Activated B cell treated with CpG ODN at 0.5 μM for 24 hours (primary cell): ENCODE measurements around the gene ARHGAP10. TPM values are rescaled to one million over a fixed set of nuclear protein-coding genes. Genes with fewer than 3 reads are reported as not detected.

Experiments used
- ATAC-seq: fragments of 200-7000 bp; cut with Tn5 transposase; one replicate; pipeline ENCODE4 v1.10.0; 2021; ENCODE audit warnings: low read depth, mild to moderate bottlenecking, moderate library complexity
- CTCF ChIA-PET: fragments of 350-600 bp; sonication (Branson Sonifier 250); formaldehyde crosslinking; loops from one replicate; lab custom pipeline; 2021; ENCODE audit warnings: antibody characterized with exemption; lab: Charles Lee
- POLR2A ChIA-PET: fragments of 350-600 bp; sonication (Branson Sonifier 250); formaldehyde crosslinking; loops from one replicate; lab custom pipeline; 2021; ENCODE audit warnings: antibody characterized with exemption; lab: Charles Lee
- DNase-seq: peaks from one replicate; pipeline ENCODE4 v3.0.0; 2022
- H3K27ac Mint-ChIP-seq: one replicate; pipeline ENCODE4 v1.8.0; 2020; ENCODE audit warnings: mixed read lengths
- H3K27me3 Mint-ChIP-seq: one replicate; pipeline ENCODE4 v1.8.0; 2021; ENCODE audit warnings: mixed read lengths
- H3K36me3 Mint-ChIP-seq: one replicate; pipeline ENCODE4 v1.8.0; 2021; ENCODE audit warnings: low read depth, mixed read lengths
- H3K4me1 Mint-ChIP-seq: one replicate; pipeline ENCODE4 v1.8.0; 2021; ENCODE audit warnings: mixed read lengths
- H3K4me3 Mint-ChIP-seq: one replicate; pipeline ENCODE4 v1.8.0; 2020; ENCODE audit warnings: mild to moderate bottlenecking, mixed read lengths
- H3K9me3 Mint-ChIP-seq: one replicate; pipeline ENCODE4 v1.8.0; 2020; ENCODE audit warnings: mixed read lengths
- intact Hi-C: fragments of 100-400 bp; cut with micrococcal nuclease; formaldehyde crosslinking; loops from one replicate; pipeline ENCODE4 v1.15.1; 2024
- total RNA-seq: library from RNA; stranded (reverse); gene quantifications from 2 replicates; pipeline ENCODE4 v1.2.3, GENCODE V29; 2022
- TF ChIP-seq, protein P1 (sequence below): fragments of 200-600 bp; IDR thresholded peaks from one replicate; pipeline ENCODE4 v1.8.0; 2022; ENCODE audit warnings: antibody characterized with exemption, mild to moderate bottlenecking

ARHGAP10 gene
- total RNA-seq, 1 donor from 2014 or later: 0.60 TPM

DNA sequence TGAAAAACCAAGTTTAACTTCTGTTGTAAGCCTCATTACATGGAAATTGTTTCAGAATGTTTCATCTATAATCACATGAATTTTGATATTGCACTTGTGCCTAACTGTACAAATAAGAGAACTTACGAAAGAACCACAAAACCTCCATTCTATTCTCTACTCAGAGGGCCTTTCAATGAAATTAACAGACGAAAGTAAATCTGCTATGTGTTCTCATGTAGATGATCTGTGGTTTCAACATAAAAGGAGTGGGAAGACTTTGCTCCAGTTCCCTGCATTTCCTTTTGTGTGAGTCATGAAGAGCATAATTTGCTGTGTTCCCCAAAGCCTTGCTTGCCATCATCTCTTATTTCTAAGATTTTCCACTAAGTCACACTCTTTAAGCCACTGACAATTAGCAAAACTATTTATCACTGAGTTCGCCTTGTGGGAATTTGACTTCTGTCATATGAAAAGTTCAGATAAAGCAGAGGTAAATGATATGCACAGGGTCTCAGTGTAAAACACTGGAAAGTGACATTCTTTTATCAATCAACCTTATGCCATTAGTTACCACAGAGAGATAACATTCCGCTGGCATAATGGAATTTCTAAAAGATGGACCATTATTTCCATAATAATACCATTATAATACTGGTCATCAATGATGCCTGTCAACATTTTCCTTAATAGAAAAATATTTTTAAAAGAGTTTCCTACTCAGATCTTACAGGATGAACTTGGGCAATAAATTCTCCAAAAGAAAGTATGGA, 380.5 kb downstream of the ARHGAP10 start:
- ChIA-PET CTCF (no interaction called here), POLR2A (no interaction called here)
- H3K4me1 Mint-ChIP-seq: no peaks in the 10 kb centered on the region
- peaks cover 68% of the 10 kb centered on the region for H3K36me3 Mint-ChIP-seq
- peaks cover 3% of the 10 kb centered on the region for H3K9me3 Mint-ChIP-seq
- TF ChIP-seq, protein P1, sequence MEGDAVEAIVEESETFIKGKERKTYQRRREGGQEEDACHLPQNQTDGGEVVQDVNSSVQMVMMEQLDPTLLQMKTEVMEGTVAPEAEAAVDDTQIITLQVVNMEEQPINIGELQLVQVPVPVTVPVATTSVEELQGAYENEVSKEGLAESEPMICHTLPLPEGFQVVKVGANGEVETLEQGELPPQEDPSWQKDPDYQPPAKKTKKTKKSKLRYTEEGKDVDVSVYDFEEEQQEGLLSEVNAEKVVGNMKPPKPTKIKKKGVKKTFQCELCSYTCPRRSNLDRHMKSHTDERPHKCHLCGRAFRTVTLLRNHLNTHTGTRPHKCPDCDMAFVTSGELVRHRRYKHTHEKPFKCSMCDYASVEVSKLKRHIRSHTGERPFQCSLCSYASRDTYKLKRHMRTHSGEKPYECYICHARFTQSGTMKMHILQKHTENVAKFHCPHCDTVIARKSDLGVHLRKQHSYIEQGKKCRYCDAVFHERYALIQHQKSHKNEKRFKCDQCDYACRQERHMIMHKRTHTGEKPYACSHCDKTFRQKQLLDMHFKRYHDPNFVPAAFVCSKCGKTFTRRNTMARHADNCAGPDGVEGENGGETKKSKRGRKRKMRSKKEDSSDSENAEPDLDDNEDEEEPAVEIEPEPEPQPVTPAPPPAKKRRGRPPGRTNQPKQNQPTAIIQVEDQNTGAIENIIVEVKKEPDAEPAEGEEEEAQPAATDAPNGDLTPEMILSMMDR: no peak
- no peak for DNase-seq
- ATAC-seq: no peak
- H3K27ac Mint-ChIP-seq: no peak overlapping the region
- intact Hi-C loops: no loop called here
- no peaks in the 10 kb centered on the region for H3K27me3 Mint-ChIP-seq
- no peak overlapping the region for H3K4me3 Mint-ChIP-seq

DNA sequence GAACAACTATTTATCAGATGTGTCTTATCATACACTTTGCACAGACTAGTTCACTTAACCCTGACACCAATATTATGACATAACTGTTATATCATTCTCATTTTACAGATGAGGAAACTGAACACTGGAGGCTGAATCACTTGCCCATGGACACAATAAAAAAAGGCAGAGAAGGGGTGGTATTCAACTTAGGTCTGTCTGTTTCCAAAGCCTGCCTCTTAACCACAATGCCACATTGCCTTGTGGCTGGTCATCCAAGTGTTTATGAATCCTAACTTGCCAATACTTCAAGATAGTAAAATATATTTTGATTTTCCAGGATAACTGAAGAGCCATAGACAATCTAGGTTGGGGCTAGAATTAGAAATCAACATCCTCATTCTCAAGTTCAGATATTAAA, 382.5 kb downstream of the ARHGAP10 start:
- TF ChIP-seq, protein P1: no peak
- H3K4me3 Mint-ChIP-seq: no peak overlapping the region
- no peaks in the 10 kb centered on the region for H3K9me3 Mint-ChIP-seq
- DNase-seq (no peak), ATAC-seq (no peak)
- CTCF ChIA-PET: no interaction called here
- POLR2A ChIA-PET: no interaction called here
- H3K36me3 Mint-ChIP-seq: peaks cover 62% of the 10 kb centered on the region
- no peak overlapping the region for H3K27ac Mint-ChIP-seq
- intact Hi-C loops: no loop called here
- H3K27me3 Mint-ChIP-seq: no peaks in the 10 kb centered on the region
- H3K4me1 Mint-ChIP-seq: no peaks in the 10 kb centered on the region

DNA sequence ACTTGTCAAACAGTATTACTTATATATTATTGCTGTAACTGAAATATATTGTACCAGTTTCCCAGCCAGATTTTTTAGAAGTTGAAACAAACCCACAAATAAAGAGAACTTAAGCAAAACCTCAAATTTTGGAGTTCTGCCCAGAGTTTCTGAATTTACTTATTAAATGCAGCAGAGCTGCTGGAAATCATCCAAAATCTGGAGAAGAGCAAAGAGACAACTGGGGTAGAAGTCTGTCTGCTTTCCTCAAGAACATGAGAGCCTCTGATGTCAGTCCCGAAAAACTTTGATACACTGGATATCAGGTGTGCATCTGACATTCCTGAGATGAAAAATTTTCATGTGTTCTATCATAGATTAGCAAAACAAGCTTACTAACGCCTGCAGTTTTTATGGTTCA, 384.4 kb downstream of the ARHGAP10 start:
- DNase-seq (no peak), ATAC-seq (no peak)
- peaks cover 54% of the 10 kb centered on the region for H3K36me3 Mint-ChIP-seq
- POLR2A ChIA-PET: no interaction called here
- TF ChIP-seq, protein P1: no peak
- no peaks in the 10 kb centered on the region for H3K4me1 Mint-ChIP-seq
- no peaks in the 10 kb centered on the region for H3K27me3 Mint-ChIP-seq
- no peaks in the 10 kb centered on the region for H3K9me3 Mint-ChIP-seq
- no peak overlapping the region for H3K4me3 Mint-ChIP-seq
- H3K27ac Mint-ChIP-seq: no peak overlapping the region
- intact Hi-C loops: no loop called here
- CTCF ChIA-PET: no interaction called here

DNA sequence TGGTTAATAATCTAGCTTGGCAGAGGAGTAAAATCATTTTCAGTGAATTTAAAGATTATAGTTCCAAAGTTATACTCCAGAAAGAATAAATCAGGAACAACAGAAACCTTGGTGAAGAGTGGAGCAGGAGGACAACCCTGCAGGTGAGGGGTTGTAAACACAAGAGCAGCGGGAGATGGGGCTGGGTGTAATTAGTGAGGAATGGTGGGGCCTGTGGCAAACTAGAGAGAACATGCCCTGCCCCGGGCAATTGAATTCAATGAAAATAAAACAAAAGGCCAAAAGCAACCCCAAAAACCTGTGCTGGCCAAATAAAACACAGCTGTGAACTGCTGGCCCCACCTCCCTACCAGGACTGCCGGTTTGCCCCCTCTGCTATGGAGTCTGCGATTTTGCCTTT, 385.1 kb downstream of the ARHGAP10 start:
- H3K9me3 Mint-ChIP-seq: no peaks in the 10 kb centered on the region
- no peak overlapping the region for H3K27ac Mint-ChIP-seq
- H3K4me1 Mint-ChIP-seq: no peaks in the 10 kb centered on the region
- ATAC-seq (no peak), DNase-seq (no peak)
- H3K27me3 Mint-ChIP-seq: no peaks in the 10 kb centered on the region
- peaks cover 47% of the 10 kb centered on the region for H3K36me3 Mint-ChIP-seq
- CTCF ChIA-PET: no interaction called here
- POLR2A ChIA-PET: no interaction called here
- intact Hi-C loops: no loop called here
- no peak overlapping the region for H3K4me3 Mint-ChIP-seq
- TF ChIP-seq, protein P1: no peak

DNA sequence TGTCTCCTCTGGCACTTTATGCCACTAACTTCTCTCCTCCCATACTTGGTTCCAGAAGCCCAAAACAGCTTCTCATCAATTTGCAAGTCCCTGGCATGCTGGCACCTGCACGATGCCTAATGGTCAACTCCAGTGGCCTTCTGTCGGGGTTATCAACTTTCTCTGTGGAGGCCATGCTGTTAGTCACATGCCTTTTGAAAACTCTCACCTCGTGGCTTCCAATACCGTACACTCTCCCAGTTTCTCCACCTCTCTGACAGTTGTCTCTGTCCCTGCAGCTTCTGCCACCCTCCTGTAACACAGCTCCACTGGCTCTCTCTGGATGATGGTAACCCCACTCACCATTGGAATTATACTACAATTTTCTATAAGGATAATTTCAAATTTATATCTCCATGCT, 386.3 kb downstream of the ARHGAP10 start:
- no peak overlapping the region for H3K27ac Mint-ChIP-seq
- H3K27me3 Mint-ChIP-seq: no peaks in the 10 kb centered on the region
- no peak overlapping the region for H3K4me3 Mint-ChIP-seq
- POLR2A ChIA-PET: no interaction called here
- intact Hi-C loops: no loop called here
- no peaks in the 10 kb centered on the region for H3K4me1 Mint-ChIP-seq
- H3K9me3 Mint-ChIP-seq: peaks cover 3% of the 10 kb centered on the region
- DNase-seq (no peak), ATAC-seq (no peak)
- CTCF ChIA-PET: interaction anchor here (0.6 kb wide), 1 partner anchor 1151 kb away, joined by 3 read pairs; no protein-coding TSS in a partner anchor
- peaks cover 42% of the 10 kb centered on the region for H3K36me3 Mint-ChIP-seq
- TF ChIP-seq, protein P1: no peak
